ENCODE data around the gene SAMD13.

SAMD13 gene

GRCh38 chr1:84301004-84301784 is at the start of gene SAMD13:
TSS of gene SAMD13 (plus strand) at chr1:84301708. CDS start at chr1:84303235, 1,527 bp downstream.
- DNase-seq (ENCODE audit: low spot score) = no peak
- no peak for TF ChIP-seq CTCF (IDR thresholded peaks at IDR 0.05)
- peak within 1 kb of the TSS; percentile 49 for H3K4me3 ChIP-seq
- peak within 1 kb of the TSS in 1 of 2 donors; percentile 38 for H3K27ac ChIP-seq

GRCh38 chr1:84253036-84253435 is 48.5 kb upstream of the SAMD13 start:
- no peak overlapping the region for H3K4me3 ChIP-seq
- no peak for TF ChIP-seq CTCF (IDR thresholded peaks at IDR 0.05)
- no peak for DNase-seq (ENCODE audit: low spot score)
- peak overlapping the region in 1 of 2 donors; percentile 62 for H3K27ac ChIP-seq

GRCh38 chr1:84253891-84254290 is 47.6 kb upstream of the SAMD13 start:
- no peak for DNase-seq (ENCODE audit: low spot score)
- no peak for TF ChIP-seq CTCF (IDR thresholded peaks at IDR 0.05)
- Histone ChIP-seq H3K4me3 (no peak overlapping the region), H3K27ac (peak overlapping the region in 1 of 2 donors; percentile 62)

- H3K27ac ChIP-seq = no peak overlapping the region
- no peak overlapping the region for H3K4me3 ChIP-seq
- DNase-seq (ENCODE audit: low spot score) = no peak
- TF ChIP-seq CTCF (IDR thresholded peaks at IDR 0.05) = no peak
Measured at GRCh38 chr1:84254703-84255238, 46.7 kb upstream of the SAMD13 start.

GRCh38 chr1:84255582-84255981 is 45.9 kb upstream of the SAMD13 start:
- H3K27ac ChIP-seq = no peak overlapping the region
- H3K4me3 ChIP-seq = no peak overlapping the region
- no peak for TF ChIP-seq CTCF (IDR thresholded peaks at IDR 0.05)
- no peak for DNase-seq (ENCODE audit: low spot score)

- no peak for TF ChIP-seq CTCF (IDR thresholded peaks at IDR 0.05)
- DNase-seq (ENCODE audit: low spot score) = no peak
- H3K27ac ChIP-seq = no peak overlapping the region
- H3K4me3 ChIP-seq = no peak overlapping the region
Measured at GRCh38 chr1:84257617-84258016, 43.9 kb upstream of the SAMD13 start.

GRCh38 chr1:84259376-84259775 is 42.1 kb upstream of the SAMD13 start:
- H3K27ac ChIP-seq = no peak overlapping the region
- H3K4me3 ChIP-seq = no peak overlapping the region
- no peak for DNase-seq (ENCODE audit: low spot score)
- no peak for TF ChIP-seq CTCF (IDR thresholded peaks at IDR 0.05)
